Measurements from ENCODE around the gene GPR78.

The GPR78 gene

GRCh38 chr4:8541981-8542715 lies 38.0 kb upstream of the GPR78 start:
- H3K27ac ChIP-seq: no peak overlapping the region
- TF ChIP-seq, protein P1, sequence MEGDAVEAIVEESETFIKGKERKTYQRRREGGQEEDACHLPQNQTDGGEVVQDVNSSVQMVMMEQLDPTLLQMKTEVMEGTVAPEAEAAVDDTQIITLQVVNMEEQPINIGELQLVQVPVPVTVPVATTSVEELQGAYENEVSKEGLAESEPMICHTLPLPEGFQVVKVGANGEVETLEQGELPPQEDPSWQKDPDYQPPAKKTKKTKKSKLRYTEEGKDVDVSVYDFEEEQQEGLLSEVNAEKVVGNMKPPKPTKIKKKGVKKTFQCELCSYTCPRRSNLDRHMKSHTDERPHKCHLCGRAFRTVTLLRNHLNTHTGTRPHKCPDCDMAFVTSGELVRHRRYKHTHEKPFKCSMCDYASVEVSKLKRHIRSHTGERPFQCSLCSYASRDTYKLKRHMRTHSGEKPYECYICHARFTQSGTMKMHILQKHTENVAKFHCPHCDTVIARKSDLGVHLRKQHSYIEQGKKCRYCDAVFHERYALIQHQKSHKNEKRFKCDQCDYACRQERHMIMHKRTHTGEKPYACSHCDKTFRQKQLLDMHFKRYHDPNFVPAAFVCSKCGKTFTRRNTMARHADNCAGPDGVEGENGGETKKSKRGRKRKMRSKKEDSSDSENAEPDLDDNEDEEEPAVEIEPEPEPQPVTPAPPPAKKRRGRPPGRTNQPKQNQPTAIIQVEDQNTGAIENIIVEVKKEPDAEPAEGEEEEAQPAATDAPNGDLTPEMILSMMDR (IDR thresholded peaks at IDR 0.05): no peak
- TF ChIP-seq ZFX (IDR thresholded peaks at IDR 0.05; ENCODE audit: borderline replicate concordance): no peak

DNA sequence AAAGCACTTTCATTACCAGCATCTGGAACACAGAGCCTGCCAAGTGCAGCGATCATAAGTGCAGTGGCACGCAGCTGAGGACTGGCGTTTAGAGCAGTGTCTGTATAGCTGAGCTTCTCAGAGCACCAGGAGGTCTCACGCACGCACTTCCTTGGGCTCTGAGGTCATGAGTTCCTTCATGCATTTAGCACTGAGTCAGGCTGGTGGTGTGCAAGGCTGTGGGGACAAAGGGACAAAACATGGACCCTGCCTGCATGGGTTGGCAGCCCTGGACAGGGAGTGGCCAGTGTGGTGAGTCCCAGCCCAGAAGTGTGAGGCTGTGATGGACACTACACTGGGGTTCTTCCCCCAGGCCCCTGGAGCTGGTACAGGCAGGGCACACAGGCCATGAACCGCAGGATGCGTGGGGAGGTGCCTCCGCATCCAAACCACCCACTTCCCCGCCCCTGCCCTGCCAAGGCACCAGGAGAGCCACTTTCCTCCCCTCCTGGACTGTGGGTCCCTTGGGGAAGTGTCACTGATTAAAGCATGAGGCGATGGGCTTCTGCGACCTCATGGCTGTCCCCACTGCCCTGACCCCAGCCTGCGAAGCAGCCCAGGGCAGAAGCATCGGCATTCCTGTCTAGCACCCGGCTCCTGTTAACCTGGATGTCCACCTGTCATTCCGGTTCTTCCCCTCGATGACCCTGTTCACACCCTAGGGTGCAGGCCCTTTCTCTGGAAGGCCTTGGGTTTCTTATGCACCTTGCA lies 37.2 kb upstream of the GPR78 start:
- no peak overlapping the region for H3K27ac ChIP-seq
- TF ChIP-seq, protein P1 (IDR thresholded peaks at IDR 0.05): no peak
- TF ChIP-seq ZFX (IDR thresholded peaks at IDR 0.05; ENCODE audit: borderline replicate concordance): no peak

- H3K27ac ChIP-seq: no peak overlapping the region
- TF ChIP-seq, protein P1 (IDR thresholded peaks at IDR 0.05): no peak
- no peak for TF ChIP-seq ZFX (IDR thresholded peaks at IDR 0.05; ENCODE audit: borderline replicate concordance)
Measured at GRCh38 chr4:8543623-8544022, 36.6 kb upstream of the GPR78 start.

GRCh38 chr4:8544282-8544681 lies 35.9 kb upstream of the GPR78 start:
- no peak overlapping the region for H3K27ac ChIP-seq
- TF ChIP-seq, protein P1 (IDR thresholded peaks at IDR 0.05): no peak
- TF ChIP-seq ZFX (IDR thresholded peaks at IDR 0.05; ENCODE audit: borderline replicate concordance): no peak

- no peak overlapping the region for H3K27ac ChIP-seq
- TF ChIP-seq, protein P1 (IDR thresholded peaks at IDR 0.05): no peak
- no peak for TF ChIP-seq ZFX (IDR thresholded peaks at IDR 0.05; ENCODE audit: borderline replicate concordance)
Measured at GRCh38 chr4:8544741-8545438, 35.3 kb upstream of the GPR78 start.

- TF ChIP-seq, protein P1 (IDR thresholded peaks at IDR 0.05): no peak
- no peak overlapping the region for H3K27ac ChIP-seq
Measured at GRCh38 chr4:8545439-8545765, 34.8 kb upstream of the GPR78 start.

- no peak for TF ChIP-seq ZFX (IDR thresholded peaks at IDR 0.05; ENCODE audit: borderline replicate concordance)
- TF ChIP-seq, protein P1 (IDR thresholded peaks at IDR 0.05): no peak
- no peak overlapping the region for H3K27ac ChIP-seq
Measured at GRCh38 chr4:8546766-8547107, 33.5 kb upstream of the GPR78 start.

All from 22Rv1 (cell line).